HG03025 (cell line): ENCODE measurements around the gene POU2AF2.

Source experiments
- ATAC-seq: cut with Tn5 transposase; IDR thresholded peaks from one replicate; pipeline ENCODE4 v1.9.1; 2021; ENCODE audit warnings: mild to moderate bottlenecking, moderate library complexity; ENCODE audit not compliant: unreplicated experiment, low FRiP score

The POU2AF2 gene

GRCh38 chr11:111327908-111328624 is 82.5 kb downstream of the POU2AF2 start:
- no peak for ATAC-seq

- ATAC-seq = no peak
Observed at GRCh38 chr11:111329306-111330204, 84.0 kb downstream of the POU2AF2 start.

- ATAC-seq = no peak
Observed at GRCh38 chr11:111330234-111330893, 84.8 kb downstream of the POU2AF2 start.

- ATAC-seq = no peak
Observed at GRCh38 chr11:111331711-111332479, 86.4 kb downstream of the POU2AF2 start.

GRCh38 chr11:111334532-111335502 is 89.3 kb downstream of the POU2AF2 start:
- ATAC-seq = no peak

- ATAC-seq = no peak
Observed at GRCh38 chr11:111335549-111335948, 90.0 kb downstream of the POU2AF2 start.
